AG04449 (cell line): ENCODE measurements around the gene DYNC1LI2.

Experiments
- CTCF ChIA-PET: fragments of 350-600 bp; formaldehyde crosslinking; extraction: SDS; loops from one replicate; lab custom pipeline; 2021; ENCODE audit warnings: antibody characterized with exemption; lab: Yijun Ruan, JAX
- POLR2A ChIA-PET: fragments of 400-600, 350-600 bp; formaldehyde crosslinking; extraction: SDS; loops from one replicate; lab custom pipeline; 2020; ENCODE audit warnings: antibody characterized with exemption, inconsistent platforms; lab: Yijun Ruan, JAX
- DNase-seq: peaks from one replicate; pipeline ENCODE4 v3.0.0-alpha.2; 2010; ENCODE audit warnings: low read depth, low spot score
- H3K4me3 ChIP-seq: 2 replicates; pipeline ENCODE4 v1.5.1; 2011; ENCODE audit warnings: low read depth, mild to moderate bottlenecking, control low read depth, low read length
- CTCF ChIP-seq: IDR thresholded peaks from one replicate; pipeline ENCODE4 v1.5.1; 2011; ENCODE audit warnings: mild to moderate bottlenecking, moderate library complexity, low read length, control low read depth, inconsistent platforms; ENCODE audit not compliant: insufficient read depth; ENCODE audit errors: missing control alignments

The DYNC1LI2 gene

DNA sequence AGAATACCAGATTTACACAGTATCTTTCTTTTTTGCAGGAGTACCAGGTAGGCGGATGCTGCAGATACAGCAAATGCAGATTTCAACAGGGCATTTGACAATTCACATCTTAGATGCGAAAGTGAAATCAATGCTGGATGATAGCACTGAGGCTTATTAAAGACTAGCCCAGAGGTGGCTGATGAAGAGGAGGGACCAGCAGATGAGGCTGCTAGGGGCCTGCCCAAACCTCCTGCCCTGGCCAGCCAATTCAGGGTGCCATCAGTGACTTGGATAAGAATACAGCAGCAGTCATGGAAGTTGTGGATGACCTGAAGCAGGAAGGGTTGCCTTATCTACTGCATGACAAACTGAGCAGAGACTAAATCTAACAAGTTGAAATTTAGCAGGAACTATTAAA, 1.5 kb upstream of the DYNC1LI2 start:
- ChIA-PET CTCF (interaction anchor here (0.9 to 20.6 kb wide), 18 partner anchors 9 to 349 kb away, joined by 3 to 501 read pairs (median 12); partner anchors contain the start of gene NAE1), POLR2A (no interaction called here)
- H3K4me3 ChIP-seq, result no peak overlapping the region
- no peak for TF ChIP-seq CTCF
- DNase-seq, result no peak

GRCh38 chr16:66752379-66752778, 970 bp upstream of the DYNC1LI2 start:
- no peak for TF ChIP-seq CTCF
- DNase-seq, result no peak
- ChIA-PET POLR2A (no interaction called here), CTCF (interaction anchor here (0.6 to 20.6 kb wide), 50 partner anchors 10 to 356 kb away, joined by 3 to 501 read pairs (median 4); partner anchors contain the start of gene NAE1)
- no peak overlapping the region for H3K4me3 ChIP-seq

GRCh38 chr16:66751992-66752322, 548 bp upstream of the DYNC1LI2 start:
- ChIA-PET POLR2A (interaction anchor here (0.8 to 1.6 kb wide), 2 partner anchors 11 to 15 kb away, joined by 3 to 11 read pairs; no protein-coding TSS in a partner anchor), CTCF (interaction anchor here (0.6 to 20.6 kb wide), 50 partner anchors 10 to 355 kb away, joined by 3 to 501 read pairs (median 4); partner anchors contain the start of gene NAE1)

DNA sequence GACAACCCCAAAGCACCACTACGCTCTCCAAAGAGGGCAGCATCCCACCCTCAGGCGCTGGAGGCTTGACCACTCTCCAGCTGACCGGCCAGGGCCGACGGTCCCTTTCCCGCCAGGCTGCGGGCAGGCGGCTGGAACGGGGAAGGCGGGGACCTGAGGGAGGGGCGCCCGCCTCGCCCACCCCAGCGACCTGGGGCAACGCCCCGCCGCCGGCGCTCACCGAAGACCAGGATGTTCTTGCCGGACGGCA, 431 bp downstream of the DYNC1LI2 start:
- H3K4me3 ChIP-seq, result peak overlapping the region; percentile 93
- POLR2A ChIA-PET, result interaction anchor here (0.6 to 1.6 kb wide), 3 partner anchors 10 to 197 kb away, joined by 3 to 11 read pairs (median 3); no protein-coding TSS in a partner anchor
- TF ChIP-seq CTCF, result no peak
- CTCF ChIA-PET, result interaction anchor here (0.6 to 20.6 kb wide), 33 partner anchors 11 to 347 kb away, joined by 3 to 501 read pairs (median 7); partner anchors contain the start of gene NAE1
- DNase-seq, result no peak

More at GRCh38 chr16:66751992-66752322, 548 bp upstream of the DYNC1LI2 start:
- no peak for DNase-seq
- TF ChIP-seq CTCF, result no peak
- H3K4me3 ChIP-seq, result peak overlapping the region; percentile 41

DNA sequence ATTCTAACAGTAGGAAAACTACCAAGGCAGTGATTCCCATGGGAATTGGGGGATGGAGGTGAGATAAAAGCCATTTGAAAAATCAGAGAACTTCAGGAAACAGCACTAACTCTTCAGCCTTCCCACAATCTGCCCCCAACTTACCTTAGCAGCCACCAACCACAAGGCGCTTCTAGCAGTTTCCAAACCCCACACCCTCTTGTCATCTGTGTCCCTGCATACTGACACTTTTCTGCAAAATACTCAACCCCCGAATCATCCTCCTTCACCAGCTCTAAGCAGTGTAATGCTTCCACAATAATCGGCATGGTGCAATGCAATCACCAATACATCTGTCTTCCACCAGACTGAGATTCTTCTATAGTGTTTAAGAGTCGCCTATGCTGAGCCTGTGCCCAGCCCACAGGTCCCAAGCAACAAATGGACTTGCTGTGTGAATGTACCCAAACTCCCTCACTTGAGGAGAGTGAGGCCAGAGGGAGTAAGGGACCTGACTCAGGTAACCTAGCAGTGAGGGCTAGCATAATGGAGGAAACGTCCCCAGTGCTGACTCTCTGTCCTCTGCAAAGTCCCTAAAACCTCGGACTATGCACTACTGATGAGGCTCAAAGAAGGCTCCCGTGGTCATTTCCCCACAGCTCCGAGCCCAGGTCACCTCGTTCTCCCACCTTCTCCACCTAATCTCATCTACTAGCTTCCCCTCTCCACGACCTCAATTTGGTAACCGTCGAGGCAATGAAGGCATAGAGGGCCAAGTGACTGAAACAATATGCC, 943 bp downstream of the DYNC1LI2 start:
- ChIA-PET CTCF (interaction anchor here (1.0 to 20.6 kb wide), 11 partner anchors 12 to 142 kb away, joined by 3 to 501 read pairs (median 12); partner anchors contain the start of gene NAE1), POLR2A (interaction anchor here (1.6 kb wide), 1 partner anchor 9 kb away, joined by 11 read pairs; no protein-coding TSS in a partner anchor)
- DNase-seq, result no peak

More for the DNA sequence above, 943 bp downstream of the DYNC1LI2 start:
- peak overlapping the region; percentile 93 for H3K4me3 ChIP-seq
- no peak for TF ChIP-seq CTCF
